Stimulated activated naive CD4-positive, alpha-beta T cell (primary cell): ENCODE data around the gene NUDT14.

Experiments used
- DNase-seq, 6 experiments: peaks; one replicate each; lab custom pipeline; 2025; lab: John Stamatoyannopoulos, UW

NUDT14 gene

DNA sequence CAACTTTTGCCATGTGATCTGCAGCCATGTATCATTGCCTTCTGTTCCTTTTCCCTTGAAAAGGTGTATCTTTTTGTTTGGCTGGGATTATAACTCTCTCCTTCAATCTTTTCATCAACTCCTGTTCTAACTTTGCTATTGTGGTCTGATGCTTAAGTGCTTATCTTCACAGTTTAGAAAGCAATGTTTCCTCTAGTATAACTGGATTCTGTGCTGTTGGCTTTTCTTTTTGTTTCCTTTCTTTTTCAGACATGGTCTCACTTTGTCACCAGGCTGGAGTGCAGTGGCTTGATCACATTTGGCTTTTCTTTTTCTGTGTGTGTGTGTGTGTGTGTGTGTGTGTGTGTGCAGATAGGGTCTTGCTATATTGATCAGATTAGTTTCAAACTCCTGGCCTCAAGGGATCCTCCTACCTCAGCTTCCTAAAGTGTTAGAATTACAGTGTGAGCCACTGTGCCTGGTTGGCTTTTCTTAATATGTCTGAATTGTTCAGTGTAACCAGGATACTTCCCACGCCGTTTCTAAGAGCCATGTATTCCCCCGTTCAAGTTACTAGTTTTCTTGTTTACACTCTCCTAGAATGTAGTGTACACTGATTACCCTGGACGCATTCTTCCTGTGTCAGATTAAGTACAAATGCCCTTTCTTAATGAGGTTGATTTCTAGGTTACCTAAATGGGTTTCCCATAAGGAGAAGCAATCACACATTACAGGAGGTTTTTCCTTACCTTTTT, 48.0 kb downstream of the NUDT14 start:
- DNase-seq = no peak

DNA sequence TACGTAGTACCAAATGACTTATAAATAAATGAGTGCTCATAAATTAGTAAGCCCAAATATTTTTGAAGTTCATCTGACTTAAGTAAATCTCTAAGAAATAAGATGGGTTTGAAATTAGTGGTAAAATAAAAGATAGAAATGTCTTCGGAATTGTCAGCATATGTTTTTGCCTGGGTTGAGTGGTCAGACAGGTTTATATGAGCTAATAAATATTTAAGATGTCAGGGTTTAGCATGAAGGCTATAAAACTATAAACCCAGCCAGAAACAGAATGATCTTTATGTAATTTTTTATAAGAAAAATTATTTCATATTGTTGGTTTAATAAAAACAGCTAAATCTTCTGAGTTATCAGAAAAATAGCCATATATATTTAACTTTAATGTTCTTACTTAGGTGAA, 49.9 kb downstream of the NUDT14 start:
- no peak for DNase-seq

DNA sequence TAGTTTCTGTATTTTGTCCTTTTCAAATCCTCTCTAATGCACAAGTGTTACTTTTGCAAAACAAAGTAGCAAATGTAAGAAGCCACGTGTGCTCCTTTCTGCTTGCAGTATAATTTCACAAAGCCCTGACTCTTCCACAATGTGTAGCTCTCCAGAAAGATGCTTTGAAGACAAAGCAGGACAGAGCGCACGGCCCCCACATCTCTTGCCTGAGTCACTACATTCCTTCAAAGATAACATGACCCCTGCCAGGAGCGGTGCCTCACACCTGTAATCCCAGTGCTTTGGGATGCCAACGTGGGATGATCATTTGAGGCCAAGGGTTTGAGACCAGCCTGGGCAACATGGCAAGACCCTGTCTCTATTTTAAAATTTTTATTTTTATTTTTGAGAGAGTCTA, 53.1 kb downstream of the NUDT14 start:
- no peak for DNase-seq

DNA sequence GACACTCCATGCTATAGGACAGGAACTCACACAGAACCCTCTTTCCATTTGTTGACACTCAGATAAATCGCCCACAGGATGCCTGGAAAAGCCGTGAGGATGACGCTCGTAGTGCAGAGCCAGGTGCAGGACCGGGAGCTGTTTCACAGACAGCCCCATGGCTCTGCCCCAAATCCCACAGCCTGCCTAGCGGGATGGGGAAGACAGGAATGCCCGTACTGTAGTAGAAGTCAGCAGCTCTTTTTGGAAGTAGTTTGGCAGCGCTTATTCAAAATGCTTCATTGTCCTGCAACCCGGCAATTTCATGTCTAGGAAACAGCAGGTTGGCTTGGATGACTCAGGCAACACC, 54.2 kb downstream of the NUDT14 start:
- DNase-seq = no peak

DNA sequence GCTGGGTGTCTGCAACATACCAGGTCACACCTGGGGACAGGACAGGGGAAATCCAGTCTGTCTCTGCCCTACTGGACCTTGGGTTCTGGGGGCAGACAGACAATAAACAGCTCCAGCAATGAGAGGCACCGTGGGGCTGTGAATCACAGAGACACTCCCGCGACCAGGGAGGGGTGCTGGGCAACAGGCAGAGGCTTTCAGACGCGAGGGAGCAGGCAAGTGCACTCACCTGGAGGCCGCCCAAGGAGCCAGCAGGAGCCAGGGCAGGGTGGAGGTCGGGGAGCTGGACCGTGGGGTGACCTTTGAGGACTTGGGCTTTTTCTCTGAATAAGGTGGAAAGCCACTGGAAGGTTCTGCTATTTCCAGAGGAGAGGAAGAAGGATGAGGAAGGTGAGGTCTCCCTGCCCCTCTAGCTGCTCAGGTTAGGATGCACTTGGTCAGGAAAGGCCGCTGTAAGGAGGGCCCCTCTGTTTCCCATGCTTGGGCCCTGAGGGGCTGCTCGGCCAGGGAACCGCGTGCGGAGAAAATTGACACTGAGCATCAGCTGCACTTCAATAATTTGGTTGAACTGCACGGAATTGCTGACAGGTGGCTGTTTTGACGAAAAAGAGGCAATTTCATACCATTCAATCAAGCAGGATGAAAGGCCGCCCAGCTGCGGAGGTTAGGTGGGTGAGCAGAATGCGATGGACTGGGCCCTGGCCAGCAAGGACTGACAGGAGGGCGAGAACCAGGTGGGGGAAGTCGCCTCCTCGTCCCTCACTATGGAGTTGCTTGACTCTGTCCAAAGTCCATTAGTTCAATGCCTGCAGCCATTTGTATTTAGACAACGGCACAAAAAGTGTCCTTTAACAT, 54.8 kb downstream of the NUDT14 start:
- DNase-seq = no peak

DNA sequence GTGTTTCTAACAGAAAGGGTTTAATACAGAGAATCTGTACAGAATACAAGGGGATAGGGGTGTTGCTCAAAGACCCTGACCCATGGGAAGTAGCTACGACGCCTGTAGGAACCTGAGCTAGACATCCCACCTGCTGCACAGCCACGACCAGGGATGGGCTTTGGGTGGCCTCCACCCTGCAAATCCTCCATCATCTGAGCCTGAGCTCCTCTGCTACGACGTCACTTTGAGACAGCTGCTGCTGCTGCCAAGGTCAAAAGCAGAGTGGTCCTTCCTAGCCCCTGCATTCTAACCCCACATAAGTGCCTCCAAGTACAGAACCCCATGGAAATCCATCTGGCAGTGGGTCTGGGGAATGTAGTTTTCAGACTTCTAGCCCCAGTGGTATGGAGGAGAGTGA, 56.3 kb downstream of the NUDT14 start:
- DNase-seq = no peak

DNA sequence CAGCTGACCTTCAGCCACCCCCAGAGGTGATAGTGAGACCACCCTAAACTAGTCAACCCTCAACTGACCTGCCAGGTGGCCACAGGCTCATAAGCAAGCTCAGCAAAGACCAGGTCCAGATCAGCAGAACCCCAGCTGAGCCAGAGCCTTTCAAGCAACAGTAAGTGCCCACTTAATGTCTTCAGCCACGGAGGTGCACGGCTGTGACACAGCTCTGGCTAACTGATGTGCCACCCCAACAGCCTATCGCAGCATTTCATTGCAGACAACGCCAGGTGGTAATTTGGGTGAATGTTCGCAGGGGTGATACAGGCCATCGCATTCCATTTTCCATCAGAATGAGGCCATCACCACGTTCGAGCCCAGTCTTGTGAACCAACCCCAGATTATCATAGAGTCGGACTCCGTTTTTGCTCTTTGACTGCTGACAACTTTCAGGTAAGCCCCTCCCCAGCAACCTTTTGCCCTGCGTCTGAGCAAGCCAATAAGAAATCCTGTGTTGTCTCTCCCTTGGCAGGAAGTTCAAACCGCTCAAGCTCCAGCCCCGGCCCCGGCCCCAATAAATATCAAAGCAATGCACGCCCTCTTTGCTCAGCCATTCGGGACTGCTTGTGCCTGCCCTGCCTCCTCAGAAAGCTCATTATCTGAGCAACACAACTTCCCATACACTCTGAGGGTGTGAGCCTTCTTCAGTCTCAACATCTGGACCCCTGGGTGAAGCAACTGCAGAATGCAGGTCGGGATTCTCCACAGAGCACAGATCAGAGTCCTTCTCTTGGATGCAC, 56.9 kb downstream of the NUDT14 start:
- no peak for DNase-seq

DNA sequence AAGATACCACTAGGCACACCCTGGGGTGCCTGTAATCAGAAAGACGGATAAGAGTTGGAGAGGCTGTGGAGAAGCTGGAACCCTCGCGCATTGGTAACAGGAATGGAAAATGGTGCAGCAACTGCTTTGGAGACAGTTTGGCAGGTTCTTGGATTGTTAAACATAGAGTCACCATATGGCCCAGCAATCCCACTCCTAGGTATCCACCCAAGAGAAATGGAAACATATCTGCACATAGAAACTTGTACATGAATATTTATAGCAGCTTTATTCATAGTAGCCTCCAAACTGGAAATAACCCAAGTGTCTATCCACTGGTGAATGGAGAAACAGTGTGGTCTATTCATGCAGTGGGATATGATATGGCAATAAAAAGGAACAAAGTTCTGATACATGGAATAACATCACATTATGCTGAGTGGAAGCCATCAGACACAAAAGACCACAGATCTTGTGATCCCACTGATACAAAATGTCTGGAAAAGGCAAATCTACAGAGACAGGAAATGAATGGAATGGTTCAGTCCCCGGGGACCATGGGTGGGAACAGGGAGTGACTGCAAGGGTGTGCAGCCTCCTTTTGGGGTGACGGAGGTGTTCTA, 57.9 kb downstream of the NUDT14 start:
- no peak for DNase-seq
